SH-SY5Y (cell line): ENCODE results near the gene CCDC15.

Experiments used
- GATA2 ChIP-seq: IDR thresholded peaks from 2 replicates; pipeline ENCODE4 v1.6.1; 2011; ENCODE audit warnings: mild to moderate bottlenecking, low read depth, low read length
- GATA3 ChIP-seq: IDR thresholded peaks from 2 replicates; pipeline ENCODE4 v1.6.1; 2011; ENCODE audit warnings: low read depth, mild to moderate bottlenecking, low read length, moderate library complexity

- TF ChIP-seq GATA2 (no peak), GATA3 (no peak)
Measured at GRCh38 chr11:125071846-125072217, 117.8 kb downstream of the CCDC15 start.
